HG03342 (cell line): ENCODE measurements around the gene PNPLA1.

ENCODE experiments used
- ATAC-seq: cut with Tn5 transposase; IDR thresholded peaks from one replicate; pipeline ENCODE4 v1.9.1; 2021; ENCODE audit warnings: mild to moderate bottlenecking, moderate library complexity; ENCODE audit not compliant: unreplicated experiment

Gene PNPLA1

GRCh38 chr6:36312854-36313648 lies 43.2 kb downstream of the PNPLA1 start:
- no peak for ATAC-seq

- ATAC-seq = no peak
Observed at GRCh38 chr6:36313649-36313936, 43.7 kb downstream of the PNPLA1 start.

- no peak for ATAC-seq
Observed at GRCh38 chr6:36314221-36315014, 44.6 kb downstream of the PNPLA1 start.

GRCh38 chr6:36315921-36316320 lies 46.1 kb downstream of the PNPLA1 start:
- ATAC-seq = no peak

DNA sequence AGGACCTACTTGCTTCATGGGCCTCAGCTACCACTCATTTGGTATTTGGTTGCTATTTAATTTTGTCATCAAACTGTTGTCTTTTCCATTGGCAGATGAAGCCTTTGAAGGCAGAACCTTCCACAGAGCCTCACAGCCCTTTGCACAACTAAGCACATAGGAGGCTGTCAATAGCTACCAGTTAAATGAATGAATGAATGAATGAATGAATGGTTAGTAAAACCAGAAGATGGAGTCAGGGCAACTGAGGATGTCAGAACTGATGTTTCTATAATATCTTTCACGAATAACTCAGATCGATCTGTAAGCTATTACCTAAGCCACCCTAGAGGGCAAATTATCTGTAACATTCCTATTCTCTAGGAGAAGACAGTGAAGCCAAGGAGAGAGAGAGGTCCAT lies 47.8 kb downstream of the PNPLA1 start:
- no peak for ATAC-seq

DNA sequence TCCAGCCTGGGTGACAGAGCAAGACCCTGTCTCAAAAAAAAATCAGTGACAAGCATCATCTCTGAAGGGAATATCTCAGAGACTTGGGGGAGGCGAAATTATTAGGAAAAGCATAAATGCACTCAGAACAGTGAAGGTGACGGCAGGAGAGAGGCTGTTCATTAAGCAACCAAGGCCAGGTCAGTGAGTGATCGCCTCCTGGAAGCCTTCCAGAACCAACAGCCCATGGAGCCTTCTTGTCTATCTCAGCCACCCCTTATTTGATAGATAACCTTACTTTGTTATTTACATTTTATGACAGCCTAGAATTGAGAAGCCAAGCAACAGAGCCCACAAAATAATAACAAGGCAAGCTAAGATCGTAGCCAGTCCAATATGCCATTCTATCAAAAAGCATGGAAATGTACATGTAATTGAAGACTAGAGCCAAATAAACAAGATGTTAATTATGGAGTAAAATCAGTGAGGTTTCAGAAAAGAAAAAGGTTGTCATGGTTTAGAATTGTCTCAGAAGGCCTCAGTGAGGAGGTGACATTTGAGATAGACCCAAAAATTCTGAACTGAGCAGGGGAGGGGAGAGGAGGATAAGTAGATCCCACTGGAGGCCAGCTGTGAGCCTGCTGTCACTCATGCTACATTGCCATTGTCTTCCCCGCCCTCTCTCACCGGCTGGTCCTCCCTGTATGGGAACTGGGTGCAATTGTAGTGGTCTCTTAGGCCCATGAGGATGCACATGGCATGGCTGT lies 49.0 kb downstream of the PNPLA1 start:
- no peak for ATAC-seq

DNA sequence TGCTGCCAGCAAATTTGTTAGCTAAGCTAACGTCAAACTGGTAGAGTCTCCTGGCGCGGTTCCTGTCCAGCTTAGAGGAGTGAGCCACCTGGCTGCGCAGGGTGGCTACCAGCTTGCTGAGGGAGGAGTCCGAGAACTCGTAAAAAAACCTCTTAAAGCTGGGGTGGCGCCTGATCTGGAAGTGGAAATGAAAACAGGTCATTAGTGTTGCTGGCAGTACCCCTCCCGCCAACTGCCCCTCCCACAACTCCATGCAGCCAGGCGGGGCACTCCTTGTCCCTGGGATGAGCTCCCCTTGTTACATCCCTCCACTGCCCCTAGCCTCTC lies 49.5 kb downstream of the PNPLA1 start:
- no peak for ATAC-seq

DNA sequence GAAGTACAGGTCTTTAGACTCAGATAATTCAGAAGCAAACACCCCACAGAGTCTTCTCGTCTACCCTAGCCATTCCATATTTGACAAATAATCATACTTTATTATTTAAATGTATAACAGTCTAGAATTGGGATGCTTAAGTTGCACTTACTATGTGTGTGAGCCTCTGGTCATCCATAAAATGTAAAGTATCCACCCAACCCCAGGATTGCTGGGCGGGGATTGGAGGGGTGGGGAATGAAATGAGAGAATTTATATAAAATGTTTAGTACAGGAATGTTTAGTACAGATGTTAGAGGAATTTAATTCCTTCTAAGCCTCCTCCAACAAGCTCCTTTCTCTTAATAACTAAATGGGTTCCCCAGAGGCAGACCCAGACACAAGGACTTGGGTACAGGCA lies 50.0 kb downstream of the PNPLA1 start:
- no peak for ATAC-seq

- ATAC-seq = no peak
Observed at GRCh38 chr6:36320475-36320874, 50.6 kb downstream of the PNPLA1 start.

- ATAC-seq = no peak
Observed at GRCh38 chr6:36322591-36322990, 52.7 kb downstream of the PNPLA1 start.

DNA sequence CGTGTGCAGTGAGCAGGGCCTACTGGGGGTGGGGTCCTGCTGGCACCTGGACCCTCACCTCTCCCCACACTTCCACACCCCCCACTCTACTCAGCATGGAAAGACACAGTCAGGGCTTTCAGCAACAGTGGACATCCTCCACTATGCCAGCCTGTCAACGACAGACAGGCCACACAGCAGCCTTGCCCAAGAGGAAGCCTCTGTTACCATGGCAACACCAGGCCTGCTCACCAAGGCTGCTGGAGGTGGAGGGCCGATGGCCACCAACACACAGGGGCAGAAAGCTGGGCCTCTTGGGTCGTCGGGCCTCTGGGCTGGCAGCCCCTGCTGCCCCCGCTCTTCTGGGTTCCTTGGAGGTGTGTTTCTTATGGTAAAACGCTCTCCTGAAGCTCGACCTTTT lies 53.2 kb downstream of the PNPLA1 start:
- no peak for ATAC-seq

GRCh38 chr6:36324191-36324590 lies 54.3 kb downstream of the PNPLA1 start:
- ATAC-seq = no peak

GRCh38 chr6:36324715-36325114 lies 54.9 kb downstream of the PNPLA1 start:
- ATAC-seq = no peak

DNA sequence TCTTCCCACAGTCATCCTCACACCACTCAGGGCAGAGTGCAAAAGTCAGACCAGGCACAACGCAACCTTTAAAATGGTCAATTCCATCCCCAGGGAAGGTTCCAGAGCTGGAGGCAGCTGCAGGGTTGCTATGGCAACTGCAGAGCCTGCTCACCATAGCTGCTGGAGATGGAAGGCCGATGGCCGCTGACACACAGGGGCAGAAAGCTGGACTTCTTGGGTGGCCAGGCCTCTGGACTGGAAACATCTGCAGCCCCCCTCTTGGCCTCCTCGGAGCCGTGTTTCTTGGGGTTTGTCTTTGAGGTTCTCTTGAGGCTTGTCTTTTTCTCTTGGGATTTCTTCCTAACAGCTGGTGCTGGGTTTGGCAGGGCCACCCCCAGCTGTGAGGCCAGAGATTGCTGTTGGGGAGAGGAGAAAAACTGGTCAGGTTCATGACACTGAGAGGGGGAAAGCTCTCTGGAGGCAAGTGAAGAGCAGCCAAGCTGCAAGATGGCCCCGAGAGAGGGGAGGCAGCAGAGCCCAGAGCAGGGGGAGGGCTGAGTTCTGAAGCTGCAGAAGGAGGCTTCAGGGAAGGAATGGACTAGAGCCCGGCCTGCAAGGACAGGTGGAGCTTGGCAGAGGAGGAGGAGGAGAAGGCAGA lies 56.6 kb downstream of the PNPLA1 start:
- ATAC-seq = no peak

DNA sequence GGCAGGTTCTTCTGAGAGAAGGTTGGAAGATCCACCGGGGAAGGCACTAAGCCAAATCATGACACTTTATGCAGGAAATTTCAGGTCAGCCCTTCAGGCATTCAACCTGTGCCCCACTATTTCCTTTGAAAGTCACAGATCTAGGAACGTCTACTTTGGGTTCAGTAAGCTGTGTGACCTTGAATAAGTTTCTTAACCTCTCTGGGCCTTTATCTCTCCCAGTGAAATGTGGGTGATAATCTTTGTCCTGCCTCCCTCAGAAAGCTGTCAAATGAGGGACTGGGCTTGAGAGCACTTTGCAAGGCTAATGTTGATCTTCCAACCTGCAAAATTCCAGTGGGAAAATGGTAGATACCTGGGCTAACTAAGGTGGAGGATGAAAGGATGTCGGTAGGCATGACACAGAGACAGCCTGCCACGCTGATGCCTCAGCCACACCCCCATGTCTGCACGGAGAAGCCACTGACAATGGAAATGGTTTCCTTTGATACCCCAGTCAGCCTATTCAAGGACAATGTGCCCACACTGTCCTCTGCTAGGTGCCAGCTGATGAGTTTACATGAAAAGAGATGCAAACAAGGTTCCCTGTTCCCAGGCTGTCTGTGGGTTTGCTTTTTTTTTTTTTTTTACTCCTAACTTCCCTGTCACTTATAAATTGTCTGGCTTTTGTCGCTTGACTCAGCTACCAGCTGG lies 57.5 kb downstream of the PNPLA1 start:
- ATAC-seq = no peak

- no peak for ATAC-seq
Observed at GRCh38 chr6:36327919-36328236, 58.0 kb downstream of the PNPLA1 start.

DNA sequence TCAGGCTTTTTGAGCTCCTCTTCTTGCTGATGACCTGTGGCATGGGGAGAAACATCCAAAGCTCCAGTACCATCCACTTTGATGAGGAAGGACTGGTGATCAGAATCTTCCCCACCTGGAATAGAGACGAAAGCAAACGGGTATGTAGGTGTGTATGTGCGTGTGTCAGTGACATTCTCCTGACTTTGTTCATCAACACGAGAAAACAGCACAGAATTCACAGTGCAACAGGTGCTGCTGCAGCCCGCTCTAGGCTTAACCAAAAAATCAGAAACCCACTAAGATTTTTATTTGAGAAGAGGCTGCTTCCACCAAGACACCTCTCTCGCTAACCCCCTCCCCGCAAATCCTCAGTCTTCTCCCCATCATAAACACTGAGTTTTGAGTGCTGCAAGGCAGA lies 58.7 kb downstream of the PNPLA1 start:
- ATAC-seq = no peak

GRCh38 chr6:36329798-36330291 lies 60.0 kb downstream of the PNPLA1 start:
- ATAC-seq = no peak

DNA sequence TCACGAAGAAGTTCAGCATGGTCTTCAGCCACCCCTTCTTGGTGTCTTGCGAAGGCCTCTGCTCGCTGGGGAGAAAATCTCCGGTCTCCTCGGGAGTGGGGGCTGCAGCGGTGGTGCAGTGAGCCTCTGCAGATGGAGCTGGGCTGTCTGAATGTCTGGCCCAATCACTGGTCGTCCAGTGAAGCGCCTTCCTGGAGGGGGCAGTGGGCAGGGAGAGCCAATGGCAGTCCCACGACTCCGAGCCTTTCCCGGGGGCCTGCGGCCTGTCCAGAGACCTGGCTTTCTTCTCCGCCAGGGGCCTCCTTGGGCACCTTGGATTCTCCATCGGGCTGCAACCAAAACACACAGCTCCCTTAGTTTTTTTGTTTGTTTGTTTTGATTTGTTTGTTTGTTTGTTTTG lies 60.5 kb downstream of the PNPLA1 start:
- no peak for ATAC-seq

DNA sequence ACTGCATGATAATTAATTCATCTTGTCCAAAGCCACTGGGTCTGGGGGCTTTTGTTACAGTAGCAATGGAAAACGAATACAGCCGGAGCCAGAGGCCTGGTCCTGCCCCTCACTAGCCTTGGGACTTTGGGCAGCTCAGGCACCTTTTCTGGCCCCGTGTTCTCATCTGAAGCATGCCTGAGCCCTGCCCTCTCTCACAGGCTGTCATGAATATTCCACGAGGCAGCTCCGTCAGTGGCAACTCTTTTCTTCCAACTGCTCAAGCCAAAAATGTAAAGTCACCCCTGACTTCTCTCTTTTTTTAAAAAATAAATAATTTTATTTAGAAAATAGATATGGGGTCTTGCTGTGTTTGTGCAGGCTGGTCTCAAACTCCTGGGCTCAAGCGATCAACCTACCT lies 61.5 kb downstream of the PNPLA1 start:
- ATAC-seq = no peak
